ENCODE measurements around the gene DYNC2H1.
"Not testable (repeated sequence)": the region's sequence is repeated elsewhere in the genome, so short reads cannot be mapped to it uniquely, and the experiment has no call there.

The DYNC2H1 gene

GRCh38 chr11:103114836-103115235 is 5.6 kb downstream of the DYNC2H1 start:
- no peak overlapping the region for H2AFZ ChIP-seq (ENCODE audit: low read length, unreplicated experiment)
- no peak overlapping the region for H3K27ac ChIP-seq (ENCODE audit: low read depth, low read length)
- peaks cover 32% of the 10 kb centered on the region for H3K79me2 ChIP-seq (ENCODE audit: control insufficient read depth, insufficient read depth, low read length, unreplicated experiment)
- no peak overlapping the region for H3K4me3 ChIP-seq (ENCODE audit: low read depth, low read length)
- H3K4me1 ChIP-seq (ENCODE audit: control insufficient read depth, insufficient read depth, low read length, unreplicated experiment) = peaks cover 31% of the 10 kb centered on the region
- H3K27me3 ChIP-seq (ENCODE audit: insufficient read depth, low read length) = no peaks in the 10 kb centered on the region
- peaks cover 16% of the 10 kb centered on the region for H3K36me3 ChIP-seq (ENCODE audit: insufficient read depth, low read length)

GRCh38 chr11:103125462-103125861 is 16.2 kb downstream of the DYNC2H1 start:
- no peak overlapping the region for H3K4me3 ChIP-seq (ENCODE audit: low read depth, low read length)

GRCh38 chr11:103141986-103142385 is 32.8 kb downstream of the DYNC2H1 start:
- H3K4me3 ChIP-seq (ENCODE audit: low read depth, low read length); H3K79me2 ChIP-seq (ENCODE audit: control insufficient read depth, insufficient read depth, low read length, unreplicated experiment); H3K27me3 ChIP-seq (ENCODE audit: insufficient read depth, low read length); H3K27ac ChIP-seq (ENCODE audit: low read depth, low read length); H3K36me3 ChIP-seq (ENCODE audit: insufficient read depth, low read length); H3K4me1 ChIP-seq (ENCODE audit: control insufficient read depth, insufficient read depth, low read length, unreplicated experiment); H2AFZ ChIP-seq (ENCODE audit: low read length, unreplicated experiment): not testable (repeated sequence)

More at GRCh38 chr11:103125462-103125861, 16.2 kb downstream of the DYNC2H1 start:
- Histone ChIP-seq H3K4me1 (ENCODE audit: control insufficient read depth, insufficient read depth, low read length, unreplicated experiment) (no peaks in the 10 kb centered on the region), H3K36me3 (ENCODE audit: insufficient read depth, low read length) (peaks cover 29% of the 10 kb centered on the region), H2AFZ (ENCODE audit: low read length, unreplicated experiment) (no peak overlapping the region), H3K79me2 (ENCODE audit: control insufficient read depth, insufficient read depth, low read length, unreplicated experiment) (no peaks in the 10 kb centered on the region), H3K27ac (ENCODE audit: low read depth, low read length) (no peak overlapping the region), H3K27me3 (ENCODE audit: insufficient read depth, low read length) (no peaks in the 10 kb centered on the region)

GRCh38 chr11:103147627-103148026 is 38.4 kb downstream of the DYNC2H1 start:
- peaks cover 21% of the 10 kb centered on the region for H3K36me3 ChIP-seq (ENCODE audit: insufficient read depth, low read length)
- H2AFZ ChIP-seq (ENCODE audit: low read length, unreplicated experiment) = no peak overlapping the region
- no peak overlapping the region for H3K4me3 ChIP-seq (ENCODE audit: low read depth, low read length)
- no peaks in the 10 kb centered on the region for H3K79me2 ChIP-seq (ENCODE audit: control insufficient read depth, insufficient read depth, low read length, unreplicated experiment)
- H3K4me1 ChIP-seq (ENCODE audit: control insufficient read depth, insufficient read depth, low read length, unreplicated experiment) = no peaks in the 10 kb centered on the region
- H3K27me3 ChIP-seq (ENCODE audit: insufficient read depth, low read length) = no peaks in the 10 kb centered on the region
- no peak overlapping the region for H3K27ac ChIP-seq (ENCODE audit: low read depth, low read length)

- Histone ChIP-seq H3K4me3 (ENCODE audit: low read depth, low read length) (no peak overlapping the region), H3K27me3 (ENCODE audit: insufficient read depth, low read length) (no peaks in the 10 kb centered on the region), H2AFZ (ENCODE audit: low read length, unreplicated experiment) (no peak overlapping the region), H3K79me2 (ENCODE audit: control insufficient read depth, insufficient read depth, low read length, unreplicated experiment) (no peaks in the 10 kb centered on the region), H3K27ac (ENCODE audit: low read depth, low read length) (no peak overlapping the region), H3K4me1 (ENCODE audit: control insufficient read depth, insufficient read depth, low read length, unreplicated experiment) (no peaks in the 10 kb centered on the region), H3K36me3 (ENCODE audit: insufficient read depth, low read length) (peaks cover 29% of the 10 kb centered on the region)
Measured at GRCh38 chr11:103157542-103157941, 48.3 kb downstream of the DYNC2H1 start.

GRCh38 chr11:103164093-103164796 is 55.0 kb downstream of the DYNC2H1 start:
- Histone ChIP-seq H3K4me3 (ENCODE audit: low read depth, low read length) (no peak overlapping the region), H3K79me2 (ENCODE audit: control insufficient read depth, insufficient read depth, low read length, unreplicated experiment) (no peaks in the 10 kb centered on the region), H3K27ac (ENCODE audit: low read depth, low read length) (no peak overlapping the region), H3K4me1 (ENCODE audit: control insufficient read depth, insufficient read depth, low read length, unreplicated experiment) (no peaks in the 10 kb centered on the region), H3K36me3 (ENCODE audit: insufficient read depth, low read length) (peaks cover 16% of the 10 kb centered on the region), H2AFZ (ENCODE audit: low read length, unreplicated experiment) (no peak overlapping the region), H3K27me3 (ENCODE audit: insufficient read depth, low read length) (no peaks in the 10 kb centered on the region)

- H3K4me1 ChIP-seq (ENCODE audit: control insufficient read depth, insufficient read depth, low read length, unreplicated experiment) = peaks cover 3% of the 10 kb centered on the region
- no peaks in the 10 kb centered on the region for H3K27me3 ChIP-seq (ENCODE audit: insufficient read depth, low read length)
- H3K4me3 ChIP-seq (ENCODE audit: low read depth, low read length) = no peak overlapping the region
- peaks cover 15% of the 10 kb centered on the region for H3K36me3 ChIP-seq (ENCODE audit: insufficient read depth, low read length)
- no peaks in the 10 kb centered on the region for H3K79me2 ChIP-seq (ENCODE audit: control insufficient read depth, insufficient read depth, low read length, unreplicated experiment)
- no peak overlapping the region for H2AFZ ChIP-seq (ENCODE audit: low read length, unreplicated experiment)
- H3K27ac ChIP-seq (ENCODE audit: low read depth, low read length) = no peak overlapping the region
Measured at GRCh38 chr11:103167166-103167565, 57.9 kb downstream of the DYNC2H1 start.

GRCh38 chr11:103170865-103171264 is 61.6 kb downstream of the DYNC2H1 start:
- no peak overlapping the region for H3K4me3 ChIP-seq (ENCODE audit: low read depth, low read length)
- H3K79me2 ChIP-seq (ENCODE audit: control insufficient read depth, insufficient read depth, low read length, unreplicated experiment) = no peaks in the 10 kb centered on the region
- peaks cover 3% of the 10 kb centered on the region for H3K4me1 ChIP-seq (ENCODE audit: control insufficient read depth, insufficient read depth, low read length, unreplicated experiment)
- H3K27ac ChIP-seq (ENCODE audit: low read depth, low read length) = no peak overlapping the region
- H2AFZ ChIP-seq (ENCODE audit: low read length, unreplicated experiment) = no peak overlapping the region
- peaks cover 7% of the 10 kb centered on the region for H3K36me3 ChIP-seq (ENCODE audit: insufficient read depth, low read length)
- no peaks in the 10 kb centered on the region for H3K27me3 ChIP-seq (ENCODE audit: insufficient read depth, low read length)

- no peaks in the 10 kb centered on the region for H3K27me3 ChIP-seq (ENCODE audit: insufficient read depth, low read length)
- no peak overlapping the region for H3K4me3 ChIP-seq (ENCODE audit: low read depth, low read length)
- H3K36me3 ChIP-seq (ENCODE audit: insufficient read depth, low read length) = peaks cover 13% of the 10 kb centered on the region
- peaks cover under 1% of the 10 kb centered on the region for H3K4me1 ChIP-seq (ENCODE audit: control insufficient read depth, insufficient read depth, low read length, unreplicated experiment)
- no peak overlapping the region for H3K27ac ChIP-seq (ENCODE audit: low read depth, low read length)
- no peak overlapping the region for H2AFZ ChIP-seq (ENCODE audit: low read length, unreplicated experiment)
- H3K79me2 ChIP-seq (ENCODE audit: control insufficient read depth, insufficient read depth, low read length, unreplicated experiment) = no peaks in the 10 kb centered on the region
Measured at GRCh38 chr11:103175461-103176129, 66.4 kb downstream of the DYNC2H1 start.

- Histone ChIP-seq H2AFZ (ENCODE audit: low read length, unreplicated experiment) (no peak overlapping the region), H3K36me3 (ENCODE audit: insufficient read depth, low read length) (peaks cover 4% of the 10 kb centered on the region), H3K27me3 (ENCODE audit: insufficient read depth, low read length) (no peaks in the 10 kb centered on the region), H3K4me1 (ENCODE audit: control insufficient read depth, insufficient read depth, low read length, unreplicated experiment) (no peaks in the 10 kb centered on the region), H3K79me2 (ENCODE audit: control insufficient read depth, insufficient read depth, low read length, unreplicated experiment) (no peaks in the 10 kb centered on the region), H3K27ac (ENCODE audit: low read depth, low read length) (no peak overlapping the region), H3K4me3 (ENCODE audit: low read depth, low read length) (no peak overlapping the region)
Measured at GRCh38 chr11:103183981-103184611, 74.9 kb downstream of the DYNC2H1 start.
